ENCODE measurements around the gene PMEPA1.

The PMEPA1 gene

GRCh38 chr20:57677584-57677982 lies 32.2 kb downstream of the PMEPA1 start:
- no peak for DNase-seq (ENCODE audit: insufficient read length, low spot score)
- peak; percentile 16 for FAIRE-seq
- no peak for TF ChIP-seq SPI1 (IDR thresholded peaks at IDR 0.05; ENCODE audit: low read depth, low read length)
- TF ChIP-seq PAX5 (IDR thresholded peaks at IDR 0.05; ENCODE audit: insufficient read depth, low read length, severe bottlenecking): no peak
- TF ChIP-seq POU2F2 (IDR thresholded peaks at IDR 0.05; ENCODE audit: low read depth, low read length): no peak
- TF ChIP-seq TAF1 (IDR thresholded peaks at IDR 0.05; ENCODE audit: low read depth, low read length): no peak
- TF ChIP-seq POLR2A (IDR thresholded peaks at IDR 0.05; ENCODE audit: low read depth, low read length): no peak
- TF ChIP-seq POLR2AphosphoS5 (IDR thresholded peaks at IDR 0.05; ENCODE audit: low read depth, low read length): no peak

GRCh38 chr20:57676589-57677583 lies 32.9 kb downstream of the PMEPA1 start:
- TF ChIP-seq TAF1 (IDR thresholded peaks at IDR 0.05; ENCODE audit: low read depth, low read length) (no peak), POU2F2 (IDR thresholded peaks at IDR 0.05; ENCODE audit: low read depth, low read length) (no peak), SPI1 (IDR thresholded peaks at IDR 0.05; ENCODE audit: low read depth, low read length) (peak; percentile 50)
- FAIRE-seq (peak; percentile 56), DNase-seq (ENCODE audit: insufficient read length, low spot score) (no peak)

- FAIRE-seq (no peak), DNase-seq (ENCODE audit: insufficient read length, low spot score) (no peak)
- no peak for TF ChIP-seq POLR2AphosphoS5 (IDR thresholded peaks at IDR 0.05; ENCODE audit: low read depth, low read length)
- TF ChIP-seq SPI1 (IDR thresholded peaks at IDR 0.05; ENCODE audit: low read depth, low read length): no peak
- no peak for TF ChIP-seq POLR2A (IDR thresholded peaks at IDR 0.05; ENCODE audit: low read depth, low read length)
- no peak for TF ChIP-seq POU2F2 (IDR thresholded peaks at IDR 0.05; ENCODE audit: low read depth, low read length)
- TF ChIP-seq PAX5 (IDR thresholded peaks at IDR 0.05; ENCODE audit: insufficient read depth, low read length, severe bottlenecking): no peak
- TF ChIP-seq TAF1 (IDR thresholded peaks at IDR 0.05; ENCODE audit: low read depth, low read length): no peak
Measured at GRCh38 chr20:57675773-57676172, 34.0 kb downstream of the PMEPA1 start.

GRCh38 chr20:57672953-57673575 lies 36.8 kb downstream of the PMEPA1 start:
- FAIRE-seq: no peak
- no peak for TF ChIP-seq POU2F2 (IDR thresholded peaks at IDR 0.05; ENCODE audit: low read depth, low read length)
- TF ChIP-seq TAF1 (IDR thresholded peaks at IDR 0.05; ENCODE audit: low read depth, low read length): no peak
- TF ChIP-seq POLR2AphosphoS5 (IDR thresholded peaks at IDR 0.05; ENCODE audit: low read depth, low read length): no peak
- TF ChIP-seq SPI1 (IDR thresholded peaks at IDR 0.05; ENCODE audit: low read depth, low read length): no peak
- no peak for TF ChIP-seq POLR2A (IDR thresholded peaks at IDR 0.05; ENCODE audit: low read depth, low read length)
- no peak for TF ChIP-seq PAX5 (IDR thresholded peaks at IDR 0.05; ENCODE audit: insufficient read depth, low read length, severe bottlenecking)

GRCh38 chr20:57672164-57672563 lies 37.7 kb downstream of the PMEPA1 start:
- FAIRE-seq (no peak), DNase-seq (ENCODE audit: insufficient read length, low spot score) (no peak)

More at GRCh38 chr20:57672953-57673575, 36.8 kb downstream of the PMEPA1 start:
- no peak for DNase-seq (ENCODE audit: insufficient read length, low spot score)

GRCh38 chr20:57671662-57672061 lies 38.2 kb downstream of the PMEPA1 start:
- DNase-seq (ENCODE audit: insufficient read length, low spot score): no peak
- no peak for FAIRE-seq
- no peak for TF ChIP-seq PAX5 (IDR thresholded peaks at IDR 0.05; ENCODE audit: insufficient read depth, low read length, severe bottlenecking)
- TF ChIP-seq POLR2AphosphoS5 (IDR thresholded peaks at IDR 0.05; ENCODE audit: low read depth, low read length): no peak

More at GRCh38 chr20:57672164-57672563, 37.7 kb downstream of the PMEPA1 start:
- TF ChIP-seq POU2F2 (IDR thresholded peaks at IDR 0.05; ENCODE audit: low read depth, low read length) (no peak), POLR2A (IDR thresholded peaks at IDR 0.05; ENCODE audit: low read depth, low read length) (no peak), SPI1 (IDR thresholded peaks at IDR 0.05; ENCODE audit: low read depth, low read length) (no peak)

- no peak for FAIRE-seq
- no peak for DNase-seq (ENCODE audit: insufficient read length, low spot score)
- TF ChIP-seq SPI1 (IDR thresholded peaks at IDR 0.05; ENCODE audit: low read depth, low read length) (no peak), POU2F2 (IDR thresholded peaks at IDR 0.05; ENCODE audit: low read depth, low read length) (no peak), POLR2AphosphoS5 (IDR thresholded peaks at IDR 0.05; ENCODE audit: low read depth, low read length) (no peak), POLR2A (IDR thresholded peaks at IDR 0.05; ENCODE audit: low read depth, low read length) (no peak), PAX5 (IDR thresholded peaks at IDR 0.05; ENCODE audit: insufficient read depth, low read length, severe bottlenecking) (no peak), TAF1 (IDR thresholded peaks at IDR 0.05; ENCODE audit: low read depth, low read length) (no peak)
Measured at GRCh38 chr20:57671072-57671391, 38.8 kb downstream of the PMEPA1 start.

- FAIRE-seq (no peak), DNase-seq (ENCODE audit: insufficient read length, low spot score) (no peak)
- TF ChIP-seq PAX5 (IDR thresholded peaks at IDR 0.05; ENCODE audit: insufficient read depth, low read length, severe bottlenecking): no peak
- no peak for TF ChIP-seq TAF1 (IDR thresholded peaks at IDR 0.05; ENCODE audit: low read depth, low read length)
- no peak for TF ChIP-seq POLR2AphosphoS5 (IDR thresholded peaks at IDR 0.05; ENCODE audit: low read depth, low read length)
- TF ChIP-seq POLR2A (IDR thresholded peaks at IDR 0.05; ENCODE audit: low read depth, low read length): no peak
- no peak for TF ChIP-seq POU2F2 (IDR thresholded peaks at IDR 0.05; ENCODE audit: low read depth, low read length)
- TF ChIP-seq SPI1 (IDR thresholded peaks at IDR 0.05; ENCODE audit: low read depth, low read length): no peak
Measured at GRCh38 chr20:57670288-57671071, 39.3 kb downstream of the PMEPA1 start.

- DNase-seq (ENCODE audit: insufficient read length, low spot score) (no peak), FAIRE-seq (no peak)
- TF ChIP-seq TAF1 (IDR thresholded peaks at IDR 0.05; ENCODE audit: low read depth, low read length) (no peak), POLR2AphosphoS5 (IDR thresholded peaks at IDR 0.05; ENCODE audit: low read depth, low read length) (no peak), POU2F2 (IDR thresholded peaks at IDR 0.05; ENCODE audit: low read depth, low read length) (no peak), POLR2A (IDR thresholded peaks at IDR 0.05; ENCODE audit: low read depth, low read length) (no peak), PAX5 (IDR thresholded peaks at IDR 0.05; ENCODE audit: insufficient read depth, low read length, severe bottlenecking) (no peak), SPI1 (IDR thresholded peaks at IDR 0.05; ENCODE audit: low read depth, low read length) (no peak)
Measured at GRCh38 chr20:57669632-57670031, 40.2 kb downstream of the PMEPA1 start.
